WI38 (cell line): ENCODE data around the gene MMP3.
A peak's percentile ranks its signal among the peaks of the same experiment; 100 is the strongest.

Experiments used
- H3K4me3 ChIP-seq: 2 replicates; pipeline ENCODE4 v1.5.1; 2011; ENCODE audit warnings: low read depth, mild to moderate bottlenecking, control low read depth, low read length
- TF ChIP-seq, protein P1 (sequence below): IDR thresholded peaks from 2 replicates; pipeline ENCODE4 v1.5.1; 2012; ENCODE audit warnings: low read depth, mild to moderate bottlenecking, control low read depth, low read length

Gene MMP3

DNA sequence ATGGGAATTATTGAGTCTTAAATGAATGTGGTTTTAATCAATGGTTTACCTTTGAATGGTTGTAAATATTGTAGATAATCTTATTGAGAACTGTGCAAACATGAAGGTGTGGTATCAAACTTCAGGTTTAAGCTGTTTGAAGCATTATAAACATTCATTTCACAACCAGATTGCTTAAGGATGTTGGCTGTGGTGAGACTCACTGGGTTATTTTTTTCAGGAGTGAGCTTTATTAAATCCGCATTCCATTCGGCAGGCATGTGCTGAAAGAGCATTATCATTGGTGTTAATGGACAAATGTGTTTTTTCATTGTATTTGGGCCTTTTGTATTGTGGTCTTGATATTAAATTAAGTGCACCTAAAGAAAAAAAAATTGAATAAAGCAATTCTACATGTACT lies 9.7 kb downstream of the MMP3 start:
- no peak overlapping the region for H3K4me3 ChIP-seq

DNA sequence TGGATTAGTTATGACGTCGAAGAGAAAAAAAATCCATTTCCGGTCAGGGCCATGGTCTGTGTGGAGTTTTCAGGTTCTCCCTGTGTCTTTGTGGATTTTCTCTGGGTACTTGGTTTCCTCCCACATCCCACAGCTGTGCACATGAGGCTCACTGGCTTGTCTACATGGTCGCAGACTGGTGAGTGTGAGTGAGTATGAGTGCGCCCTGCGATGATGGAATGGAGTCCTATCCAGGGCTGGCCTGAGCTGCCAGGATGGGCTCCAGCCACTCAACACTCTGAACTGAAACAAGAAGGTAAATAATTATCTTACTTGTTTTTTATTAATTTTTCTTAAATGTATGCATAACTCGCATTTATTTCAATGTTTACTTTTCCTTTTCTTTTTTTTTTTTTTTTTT lies 10.8 kb downstream of the MMP3 start:
- TF ChIP-seq, protein P1, sequence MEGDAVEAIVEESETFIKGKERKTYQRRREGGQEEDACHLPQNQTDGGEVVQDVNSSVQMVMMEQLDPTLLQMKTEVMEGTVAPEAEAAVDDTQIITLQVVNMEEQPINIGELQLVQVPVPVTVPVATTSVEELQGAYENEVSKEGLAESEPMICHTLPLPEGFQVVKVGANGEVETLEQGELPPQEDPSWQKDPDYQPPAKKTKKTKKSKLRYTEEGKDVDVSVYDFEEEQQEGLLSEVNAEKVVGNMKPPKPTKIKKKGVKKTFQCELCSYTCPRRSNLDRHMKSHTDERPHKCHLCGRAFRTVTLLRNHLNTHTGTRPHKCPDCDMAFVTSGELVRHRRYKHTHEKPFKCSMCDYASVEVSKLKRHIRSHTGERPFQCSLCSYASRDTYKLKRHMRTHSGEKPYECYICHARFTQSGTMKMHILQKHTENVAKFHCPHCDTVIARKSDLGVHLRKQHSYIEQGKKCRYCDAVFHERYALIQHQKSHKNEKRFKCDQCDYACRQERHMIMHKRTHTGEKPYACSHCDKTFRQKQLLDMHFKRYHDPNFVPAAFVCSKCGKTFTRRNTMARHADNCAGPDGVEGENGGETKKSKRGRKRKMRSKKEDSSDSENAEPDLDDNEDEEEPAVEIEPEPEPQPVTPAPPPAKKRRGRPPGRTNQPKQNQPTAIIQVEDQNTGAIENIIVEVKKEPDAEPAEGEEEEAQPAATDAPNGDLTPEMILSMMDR: no peak
- no peak overlapping the region for H3K4me3 ChIP-seq

More for the DNA sequence above, 9.7 kb downstream of the MMP3 start:
- TF ChIP-seq, protein P1: no peak

DNA sequence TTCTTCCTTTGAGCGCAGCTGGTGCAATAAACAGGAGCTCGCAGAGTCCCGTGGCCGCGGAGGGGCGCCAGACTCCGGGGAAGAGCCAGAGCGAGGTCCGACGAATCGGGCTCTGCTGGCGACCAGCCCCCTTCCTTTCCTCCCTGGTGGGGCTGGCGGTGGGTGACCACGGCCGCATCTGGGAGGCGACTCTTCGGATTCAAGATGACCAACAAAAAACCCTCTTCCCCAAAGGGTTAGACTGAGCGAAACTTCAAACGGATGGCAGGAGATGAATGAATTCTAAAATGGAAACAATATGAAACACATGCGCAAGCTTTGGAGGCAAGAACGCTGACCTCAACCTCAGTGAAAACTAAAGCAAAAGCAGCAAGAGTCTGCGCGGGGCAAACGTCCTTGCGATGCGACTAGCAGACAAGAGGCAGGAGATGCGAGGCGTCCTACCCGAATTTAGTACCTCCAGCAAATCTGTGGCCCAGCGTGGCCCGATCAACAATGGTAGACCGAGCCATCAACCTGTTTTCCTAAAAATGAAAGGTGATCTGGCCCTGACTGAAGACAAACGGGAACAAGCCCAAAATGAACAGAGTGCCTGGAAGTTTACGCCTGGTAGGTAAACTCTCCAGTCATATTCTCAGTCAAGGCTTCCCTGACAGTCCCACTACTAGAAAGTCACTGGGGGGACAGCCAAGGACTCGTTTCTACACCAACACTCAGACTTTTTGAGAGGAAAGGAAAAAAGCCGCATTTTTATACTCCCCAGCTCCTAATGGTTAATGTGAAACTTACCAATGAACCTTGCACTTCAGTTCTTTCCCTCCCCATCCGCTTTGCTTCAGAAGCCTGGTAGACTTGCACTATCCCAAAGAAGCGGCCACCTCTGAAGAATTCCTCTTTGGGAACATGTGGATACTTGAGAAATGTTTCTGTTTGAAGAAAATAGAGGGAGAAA lies 11.6 kb downstream of the MMP3 start:
- TF ChIP-seq, protein P1: peak; percentile 45; the same call in 1 of the 2 replicates

DNA sequence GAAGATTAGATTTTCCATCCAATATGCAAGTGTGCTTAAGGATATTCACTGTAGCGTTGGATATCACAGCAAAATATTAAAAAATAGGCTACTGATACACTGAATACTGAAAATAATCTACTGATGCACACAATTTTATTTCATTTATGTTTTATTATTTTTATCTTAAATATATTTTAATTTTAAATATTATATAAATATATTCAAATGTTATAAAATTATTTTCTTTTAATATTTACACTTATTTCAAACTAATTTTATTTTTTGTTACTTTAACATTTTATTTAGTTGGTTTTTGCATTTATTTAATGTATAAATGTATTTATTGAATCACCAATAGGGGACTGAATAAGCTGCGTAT lies 12.3 kb downstream of the MMP3 start:
- no peak overlapping the region for H3K4me3 ChIP-seq
- TF ChIP-seq, protein P1: no peak

More for the DNA sequence above, 11.6 kb downstream of the MMP3 start:
- no peak overlapping the region for H3K4me3 ChIP-seq

DNA sequence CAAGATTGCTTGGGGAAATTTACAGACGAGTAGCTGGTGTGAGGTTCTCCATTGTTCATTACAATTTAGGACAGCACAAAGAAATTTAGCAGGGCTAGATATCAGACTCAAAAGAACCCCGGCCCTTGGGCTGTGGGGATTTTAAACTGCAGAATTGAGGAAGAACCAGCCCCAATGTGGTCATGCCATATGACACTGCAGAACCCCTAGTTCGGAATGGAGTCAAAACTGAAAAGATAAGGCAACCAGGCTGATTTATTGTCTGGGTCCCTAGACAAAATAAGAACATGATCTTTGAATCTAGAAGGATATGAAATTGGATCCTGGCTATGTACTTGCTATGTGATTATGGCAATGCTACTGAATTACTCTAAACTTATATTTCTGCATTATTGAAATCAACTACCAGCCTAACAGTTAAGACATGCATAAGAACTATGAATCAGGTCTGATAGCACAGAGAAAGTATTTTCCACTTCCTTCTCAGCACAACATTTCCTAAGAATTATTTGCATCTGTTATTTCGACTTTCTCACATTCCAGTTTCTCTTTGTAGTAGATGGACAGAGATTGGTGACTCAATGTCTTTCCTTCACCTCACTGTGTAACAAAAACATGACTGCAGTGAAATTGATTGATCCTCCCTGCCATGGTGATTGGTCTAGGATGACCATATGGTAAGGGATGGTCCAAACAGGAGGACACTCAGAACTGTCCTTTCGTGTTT lies 13.2 kb downstream of the MMP3 start:
- TF ChIP-seq, protein P1: no peak
- no peak overlapping the region for H3K4me3 ChIP-seq

DNA sequence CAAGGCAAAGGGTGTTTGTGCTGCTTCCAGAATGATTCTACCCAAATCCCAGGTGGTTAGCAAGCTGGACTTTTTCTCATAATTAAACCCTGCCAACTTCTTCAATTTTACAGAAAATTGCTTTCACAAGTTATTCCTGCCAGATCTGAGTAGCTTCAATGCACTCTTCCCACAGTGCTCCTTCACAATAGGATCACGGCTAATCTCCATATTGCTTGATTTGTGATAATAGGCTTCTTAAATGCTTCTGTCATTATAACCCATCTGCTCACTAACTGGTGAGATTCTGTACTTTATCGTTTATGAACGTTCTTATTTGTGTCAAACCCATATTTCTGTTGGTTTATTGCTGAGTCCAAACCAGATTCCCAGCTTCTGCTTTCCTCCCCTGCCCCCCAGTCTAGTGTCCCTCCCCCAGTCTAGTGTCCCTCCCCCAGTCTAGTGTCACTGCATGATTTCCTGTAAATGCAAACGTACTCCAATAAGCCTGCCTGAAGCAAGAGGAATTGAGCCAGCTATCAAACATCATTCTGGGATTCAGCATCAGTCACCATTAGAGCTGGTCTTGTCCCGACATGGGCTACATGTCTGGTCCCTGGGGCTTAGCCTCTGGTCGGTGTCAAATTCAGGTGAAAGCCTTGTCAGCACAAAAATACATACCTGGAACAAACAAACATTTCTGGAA lies 14.0 kb downstream of the MMP3 start:
- TF ChIP-seq, protein P1: no peak
- no peak overlapping the region for H3K4me3 ChIP-seq
